ENCODE data around the gene PHLDB3.
A peak's percentile ranks its signal among the peaks of the same experiment; 100 is the strongest.
"Not testable (repeated sequence)": the region's sequence is repeated elsewhere in the genome, so short reads cannot be mapped to it uniquely, and the experiment has no call there.

PHLDB3 gene

GRCh38 chr19:43439032-43439708 lies 65.4 kb downstream of the PHLDB3 start:
- peak; percentile 62 for DNase-seq

- peak; percentile 78 for DNase-seq
Observed at GRCh38 chr19:43438291-43439031, 66.1 kb downstream of the PHLDB3 start.

- no peak for DNase-seq
Observed at GRCh38 chr19:43437712-43438111, 66.8 kb downstream of the PHLDB3 start.

GRCh38 chr19:43437284-43437683 lies 67.3 kb downstream of the PHLDB3 start:
- DNase-seq: not testable (repeated sequence)

- no peak for DNase-seq
Observed at GRCh38 chr19:43435775-43436174, 68.8 kb downstream of the PHLDB3 start.

- no peak for DNase-seq
Observed at GRCh38 chr19:43433689-43434088, 70.9 kb downstream of the PHLDB3 start.

- DNase-seq: no peak
Observed at GRCh38 chr19:43433358-43433673, 71.2 kb downstream of the PHLDB3 start.

- no peak for DNase-seq
Observed at GRCh38 chr19:43430976-43431375, 73.6 kb downstream of the PHLDB3 start.

- peak; percentile 39 for DNase-seq
Observed at GRCh38 chr19:43430142-43430710, 74.3 kb downstream of the PHLDB3 start.

GRCh38 chr19:43429395-43429794 lies 75.2 kb downstream of the PHLDB3 start:
- DNase-seq: no peak

- peak; percentile 91 for DNase-seq
Observed at GRCh38 chr19:43425567-43426392, 78.8 kb downstream of the PHLDB3 start.
